Stimulated activated CD8-positive, alpha-beta memory T cell treated with anti-CD3 and anti-CD28 coated beads, Interleukin-7, amount 100 ng/mL, for 4 hours (primary cell): ENCODE data around the gene GRIP1.

Experiments used
- DNase-seq, 2 donors: peaks; one replicate each; pipeline ENCODE4 v3.0.0-alpha.2; 2020; ENCODE audit warnings: low read depth in 2 of 2

GRIP1 gene

GRCh38 chr12:66647034-66647691 lies 31.7 kb downstream of the GRIP1 start:
- DNase-seq = no peak

- no peak for DNase-seq
Measured at GRCh38 chr12:66644151-66644550, 34.7 kb downstream of the GRIP1 start.

GRCh38 chr12:66640691-66641460 lies 38.0 kb downstream of the GRIP1 start:
- no peak for DNase-seq

GRCh38 chr12:66638666-66639065 lies 40.2 kb downstream of the GRIP1 start:
- no peak for DNase-seq

- no peak for DNase-seq
Measured at GRCh38 chr12:66637699-66638301, 41.1 kb downstream of the GRIP1 start.

- no peak for DNase-seq
Measured at GRCh38 chr12:66636771-66637170, 42.1 kb downstream of the GRIP1 start.

- DNase-seq = no peak
Measured at GRCh38 chr12:66633676-66634075, 45.2 kb downstream of the GRIP1 start.

GRCh38 chr12:66629138-66629870 lies 49.6 kb downstream of the GRIP1 start:
- DNase-seq = no peak

GRCh38 chr12:66627988-66628317 lies 50.9 kb downstream of the GRIP1 start:
- DNase-seq = no peak

- no peak for DNase-seq
Measured at GRCh38 chr12:66627270-66627987, 51.4 kb downstream of the GRIP1 start.

- DNase-seq = no peak
Measured at GRCh38 chr12:66624806-66625205, 54.1 kb downstream of the GRIP1 start.

- DNase-seq = no peak
Measured at GRCh38 chr12:66623455-66623854, 55.4 kb downstream of the GRIP1 start.

GRCh38 chr12:66620688-66621087 lies 58.2 kb downstream of the GRIP1 start:
- no peak for DNase-seq

GRCh38 chr12:66620026-66620425 lies 58.9 kb downstream of the GRIP1 start:
- no peak for DNase-seq

- no peak for DNase-seq
Measured at GRCh38 chr12:66617991-66618390, 60.9 kb downstream of the GRIP1 start.

GRCh38 chr12:66612090-66612775 lies 66.6 kb downstream of the GRIP1 start:
- no peak for DNase-seq

- DNase-seq = no peak
Measured at GRCh38 chr12:66607147-66607546, 71.7 kb downstream of the GRIP1 start.

GRCh38 chr12:66605293-66605692 lies 73.6 kb downstream of the GRIP1 start:
- no peak for DNase-seq

- DNase-seq = no peak
Measured at GRCh38 chr12:66603981-66604479, 74.8 kb downstream of the GRIP1 start.

- no peak for DNase-seq
Measured at GRCh38 chr12:66603461-66603860, 75.4 kb downstream of the GRIP1 start.
